ENCODE measurements around the gene CLDN11. TPM values are rescaled to one million over a fixed set of nuclear protein-coding genes. Genes with fewer than 3 reads are reported as not detected.

CLDN11 gene
- total RNA-seq, 2 donors from 2014 or later = 11.8 to 668 TPM

DNA sequence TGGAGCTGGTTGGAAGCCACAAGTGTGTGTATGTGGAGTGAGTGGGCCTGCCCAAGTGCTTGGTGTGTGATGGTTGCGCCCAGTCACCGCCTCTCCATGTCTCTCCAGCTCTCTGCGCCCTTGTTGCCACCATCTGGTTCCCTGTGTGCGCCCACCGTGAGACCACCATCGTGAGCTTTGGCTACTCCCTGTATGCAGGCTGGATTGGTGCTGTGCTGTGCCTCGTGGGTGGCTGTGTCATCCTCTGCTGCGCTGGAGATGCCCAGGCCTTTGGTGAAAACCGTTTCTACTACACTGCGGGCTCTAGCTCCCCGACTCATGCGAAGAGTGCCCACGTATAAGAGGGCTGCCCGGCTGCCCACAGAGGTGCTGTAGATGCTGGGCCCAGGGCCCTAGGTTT, 13.7 kb downstream of the CLDN11 start:
- intact Hi-C loops (cut with DNase I) = no loop called here
- no peak overlapping the region for H3K27ac ChIP-seq
- H3K27me3 ChIP-seq (replicated peaks; ENCODE audit: insufficient read depth) = no peaks in the 10 kb centered on the region
- no peaks in the 10 kb centered on the region for H3K36me3 ChIP-seq
- WGBS = 96% methylated on average over 14 of the region's 14 CpGs
- H3K4me1 ChIP-seq (replicated peaks) = no peaks in the 10 kb centered on the region
- no peak for DNase-seq (ENCODE audit: low spot score)
- TF ChIP-seq POLR2AphosphoS5 (IDR thresholded peaks at IDR 0.05) (no peak), POLR2A (IDR thresholded peaks at IDR 0.05) (no peak)
- TF ChIP-seq, protein P1, sequence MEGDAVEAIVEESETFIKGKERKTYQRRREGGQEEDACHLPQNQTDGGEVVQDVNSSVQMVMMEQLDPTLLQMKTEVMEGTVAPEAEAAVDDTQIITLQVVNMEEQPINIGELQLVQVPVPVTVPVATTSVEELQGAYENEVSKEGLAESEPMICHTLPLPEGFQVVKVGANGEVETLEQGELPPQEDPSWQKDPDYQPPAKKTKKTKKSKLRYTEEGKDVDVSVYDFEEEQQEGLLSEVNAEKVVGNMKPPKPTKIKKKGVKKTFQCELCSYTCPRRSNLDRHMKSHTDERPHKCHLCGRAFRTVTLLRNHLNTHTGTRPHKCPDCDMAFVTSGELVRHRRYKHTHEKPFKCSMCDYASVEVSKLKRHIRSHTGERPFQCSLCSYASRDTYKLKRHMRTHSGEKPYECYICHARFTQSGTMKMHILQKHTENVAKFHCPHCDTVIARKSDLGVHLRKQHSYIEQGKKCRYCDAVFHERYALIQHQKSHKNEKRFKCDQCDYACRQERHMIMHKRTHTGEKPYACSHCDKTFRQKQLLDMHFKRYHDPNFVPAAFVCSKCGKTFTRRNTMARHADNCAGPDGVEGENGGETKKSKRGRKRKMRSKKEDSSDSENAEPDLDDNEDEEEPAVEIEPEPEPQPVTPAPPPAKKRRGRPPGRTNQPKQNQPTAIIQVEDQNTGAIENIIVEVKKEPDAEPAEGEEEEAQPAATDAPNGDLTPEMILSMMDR (IDR thresholded peaks at IDR 0.05) = no peak
- H3K4me3 ChIP-seq = no peak overlapping the region
- H3K9me3 ChIP-seq = no peaks in the 10 kb centered on the region

DNA sequence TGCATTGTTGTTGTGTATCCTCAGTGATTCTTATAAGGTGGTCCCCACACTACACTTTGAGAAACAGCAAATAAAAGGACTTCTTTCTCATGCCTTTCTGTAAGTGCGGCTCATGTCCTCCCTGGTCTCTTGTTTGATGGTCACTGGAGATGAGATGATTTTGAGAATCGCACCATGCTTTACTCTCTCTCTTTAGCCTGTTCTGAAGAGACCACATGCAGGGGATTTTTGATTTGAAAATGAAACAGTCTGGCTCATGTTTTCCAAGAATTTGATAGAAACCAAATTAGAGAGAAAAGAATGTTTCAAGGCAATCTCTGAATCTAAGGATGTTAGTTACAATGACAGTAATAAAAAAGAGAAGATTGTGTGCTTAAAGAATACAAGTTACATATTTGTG, 18.0 kb downstream of the CLDN11 start:
- H3K4me3 ChIP-seq = no peak overlapping the region
- TF ChIP-seq, protein P1 (IDR thresholded peaks at IDR 0.05) = no peak
- TF ChIP-seq POLR2AphosphoS5 (IDR thresholded peaks at IDR 0.05) = no peak
- TF ChIP-seq POLR2A (IDR thresholded peaks at IDR 0.05) = no peak
- no peaks in the 10 kb centered on the region for H3K27me3 ChIP-seq (replicated peaks; ENCODE audit: insufficient read depth)
- DNase-seq (ENCODE audit: low spot score) = no peak
- H3K4me1 ChIP-seq (replicated peaks) = no peaks in the 10 kb centered on the region
- no peaks in the 10 kb centered on the region for H3K36me3 ChIP-seq
- WGBS = 74% methylated on average over 2 of the region's 2 CpGs
- intact Hi-C loops (cut with DNase I) = no loop called here
- H3K9me3 ChIP-seq = no peaks in the 10 kb centered on the region
- no peak overlapping the region for H3K27ac ChIP-seq

DNA sequence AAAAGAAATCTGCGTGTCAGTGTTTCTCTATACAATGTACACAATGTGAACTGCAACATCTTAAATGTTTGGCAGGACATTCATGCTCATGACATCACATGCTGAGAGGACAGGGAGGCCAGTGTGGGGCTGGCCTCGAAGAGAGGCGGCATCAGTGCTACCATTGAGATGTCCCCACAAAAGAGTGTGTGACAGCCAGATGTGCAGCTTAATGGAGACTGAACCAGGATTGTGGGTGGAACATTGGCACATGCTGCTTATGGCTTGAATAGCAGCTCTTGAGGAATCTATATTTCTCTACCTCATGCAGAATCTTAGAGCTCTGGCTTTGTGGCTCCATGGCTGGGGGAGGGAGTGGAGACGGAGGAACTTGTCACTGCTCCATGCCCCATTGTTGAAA, 18.5 kb downstream of the CLDN11 start:
- H3K9me3 ChIP-seq = no peaks in the 10 kb centered on the region
- 63% methylated on average over 4 of the region's 4 CpGs for WGBS
- H3K4me3 ChIP-seq = no peak overlapping the region
- TF ChIP-seq POLR2A (IDR thresholded peaks at IDR 0.05) (no peak), POLR2AphosphoS5 (IDR thresholded peaks at IDR 0.05) (no peak)
- TF ChIP-seq, protein P1 (IDR thresholded peaks at IDR 0.05) = no peak
- H3K4me1 ChIP-seq (replicated peaks) = no peaks in the 10 kb centered on the region
- no peak for DNase-seq (ENCODE audit: low spot score)
- intact Hi-C loops (cut with DNase I) = no loop called here
- H3K27ac ChIP-seq = no peak overlapping the region
- no peaks in the 10 kb centered on the region for H3K27me3 ChIP-seq (replicated peaks; ENCODE audit: insufficient read depth)
- H3K36me3 ChIP-seq = no peaks in the 10 kb centered on the region

DNA sequence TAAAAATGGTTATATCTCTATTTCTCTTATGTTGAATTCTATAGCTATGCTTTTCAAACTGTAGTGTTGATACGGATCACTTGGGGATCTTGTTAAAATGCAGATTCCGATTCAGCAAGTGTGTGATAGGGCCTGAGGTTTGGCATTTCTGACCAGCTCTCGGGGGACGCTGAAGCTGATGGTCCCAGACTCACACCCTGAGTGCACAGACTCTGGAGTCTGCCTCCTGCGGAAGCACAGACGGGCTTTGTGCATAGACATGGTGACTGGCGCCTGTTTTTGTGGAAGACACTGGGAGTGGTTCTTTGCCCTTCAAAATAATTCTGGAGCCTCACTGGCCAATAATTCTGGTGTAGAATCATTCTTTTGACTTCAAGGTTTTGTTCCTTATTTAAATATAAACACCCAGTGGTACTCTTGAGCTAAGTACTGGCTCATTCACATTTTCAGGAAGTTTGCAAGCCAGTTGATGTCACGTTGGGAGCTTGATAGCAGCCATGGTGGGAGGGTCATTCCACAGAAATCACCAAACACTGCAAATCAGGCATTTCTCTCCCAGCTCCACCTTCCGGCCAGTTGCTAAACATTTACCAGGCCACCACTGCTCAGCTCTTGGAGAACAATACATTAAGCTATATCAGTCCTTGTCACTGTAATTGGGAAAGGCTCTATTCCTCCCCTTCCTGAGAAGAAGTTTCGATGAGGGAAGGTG, 19.2 kb downstream of the CLDN11 start:
- no peaks in the 10 kb centered on the region for H3K36me3 ChIP-seq
- TF ChIP-seq, protein P1 (IDR thresholded peaks at IDR 0.05) = no peak
- TF ChIP-seq POLR2A (IDR thresholded peaks at IDR 0.05) (no peak), POLR2AphosphoS5 (IDR thresholded peaks at IDR 0.05) (no peak)
- intact Hi-C loops (cut with DNase I) = no loop called here
- H3K27ac ChIP-seq = no peak overlapping the region
- no peak overlapping the region for H3K4me3 ChIP-seq
- WGBS = 79% methylated on average over 10 of the region's 10 CpGs
- no peaks in the 10 kb centered on the region for H3K27me3 ChIP-seq (replicated peaks; ENCODE audit: insufficient read depth)
- no peaks in the 10 kb centered on the region for H3K4me1 ChIP-seq (replicated peaks)
- DNase-seq (ENCODE audit: low spot score) = no peak
- H3K9me3 ChIP-seq = no peaks in the 10 kb centered on the region

DNA sequence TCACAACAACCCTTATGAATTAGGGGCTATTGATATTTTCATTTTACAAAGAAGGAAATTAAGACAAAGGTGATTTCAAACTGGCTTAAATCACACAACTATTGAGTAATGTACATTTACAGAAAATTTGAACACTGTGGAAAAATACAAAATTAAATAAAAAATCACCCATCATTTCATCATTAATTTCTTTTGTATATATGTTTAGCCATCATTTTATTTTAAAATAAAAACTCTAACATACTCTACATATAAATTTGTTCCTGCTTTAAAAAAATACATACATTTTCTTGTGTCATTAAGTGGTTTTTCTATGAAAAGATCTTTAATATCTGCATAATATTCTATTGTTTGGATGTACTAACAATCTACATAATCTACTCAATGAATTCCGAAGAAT, 20.2 kb downstream of the CLDN11 start:
- no peaks in the 10 kb centered on the region for H3K27me3 ChIP-seq (replicated peaks; ENCODE audit: insufficient read depth)
- H3K27ac ChIP-seq = no peak overlapping the region
- H3K36me3 ChIP-seq = no peaks in the 10 kb centered on the region
- H3K4me3 ChIP-seq = no peak overlapping the region
- intact Hi-C loops (cut with DNase I) = no loop called here
- no peaks in the 10 kb centered on the region for H3K9me3 ChIP-seq
- 93% methylated on average over 1 of the region's 1 CpG for WGBS
- no peaks in the 10 kb centered on the region for H3K4me1 ChIP-seq (replicated peaks)
- TF ChIP-seq, protein P1 (IDR thresholded peaks at IDR 0.05) = no peak
- TF ChIP-seq POLR2AphosphoS5 (IDR thresholded peaks at IDR 0.05) = no peak
- no peak for TF ChIP-seq POLR2A (IDR thresholded peaks at IDR 0.05)
- no peak for DNase-seq (ENCODE audit: low spot score)

Measured in prostate gland (tissue), 2 donors.